B cell (primary cell): ENCODE data around the gene STRN.
"Not testable (repeated sequence)": the region's sequence is repeated elsewhere in the genome, so short reads cannot be mapped to it uniquely, and the experiment has no call there.

ENCODE experiments used
- EZH2 ChIP-seq: IDR thresholded peaks from 2 replicates; pipeline ENCODE4 v1.6.1; 2012; ENCODE audit warnings: borderline replicate concordance, low read depth, mild to moderate bottlenecking, moderate library complexity, low read length; ENCODE audit not compliant: insufficient read depth, poor library complexity, severe bottlenecking
- TF ChIP-seq, protein P1 (sequence below): fragments of 200-600 bp; IDR thresholded peaks from one replicate; pipeline ENCODE4 v1.8.0; 2022; ENCODE audit warnings: antibody characterized with exemption, mild to moderate bottlenecking

DNA sequence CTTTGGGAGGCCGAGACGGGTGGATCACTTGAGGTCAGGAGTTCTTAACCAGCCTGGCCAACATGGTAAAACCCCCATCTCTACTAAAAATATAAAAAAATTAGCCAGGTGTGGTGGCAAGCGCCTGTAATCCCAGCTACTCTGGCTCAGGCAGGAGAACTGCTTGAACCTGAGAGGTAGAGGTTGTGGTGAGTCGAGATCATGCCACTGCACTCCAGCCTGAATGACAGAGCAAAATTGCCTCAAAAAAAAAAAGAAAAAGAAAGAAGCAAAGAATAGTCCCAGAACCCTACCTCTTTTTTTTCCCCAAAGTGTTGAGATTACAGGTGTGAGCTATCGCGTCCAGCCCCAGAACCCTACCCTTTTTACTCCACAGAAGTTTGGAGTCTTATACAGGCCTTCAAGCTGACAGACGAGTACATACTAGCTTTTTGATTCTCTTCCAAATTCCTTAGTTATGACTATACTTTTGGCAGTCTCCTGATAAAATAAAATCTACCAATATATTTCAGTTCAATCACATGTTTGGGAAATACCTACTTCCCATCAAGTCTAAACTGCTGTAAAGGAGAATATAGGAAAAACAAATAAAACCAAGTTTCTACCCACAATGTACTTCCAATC is 35.4 kb downstream of the STRN start:
- TF ChIP-seq, protein P1, sequence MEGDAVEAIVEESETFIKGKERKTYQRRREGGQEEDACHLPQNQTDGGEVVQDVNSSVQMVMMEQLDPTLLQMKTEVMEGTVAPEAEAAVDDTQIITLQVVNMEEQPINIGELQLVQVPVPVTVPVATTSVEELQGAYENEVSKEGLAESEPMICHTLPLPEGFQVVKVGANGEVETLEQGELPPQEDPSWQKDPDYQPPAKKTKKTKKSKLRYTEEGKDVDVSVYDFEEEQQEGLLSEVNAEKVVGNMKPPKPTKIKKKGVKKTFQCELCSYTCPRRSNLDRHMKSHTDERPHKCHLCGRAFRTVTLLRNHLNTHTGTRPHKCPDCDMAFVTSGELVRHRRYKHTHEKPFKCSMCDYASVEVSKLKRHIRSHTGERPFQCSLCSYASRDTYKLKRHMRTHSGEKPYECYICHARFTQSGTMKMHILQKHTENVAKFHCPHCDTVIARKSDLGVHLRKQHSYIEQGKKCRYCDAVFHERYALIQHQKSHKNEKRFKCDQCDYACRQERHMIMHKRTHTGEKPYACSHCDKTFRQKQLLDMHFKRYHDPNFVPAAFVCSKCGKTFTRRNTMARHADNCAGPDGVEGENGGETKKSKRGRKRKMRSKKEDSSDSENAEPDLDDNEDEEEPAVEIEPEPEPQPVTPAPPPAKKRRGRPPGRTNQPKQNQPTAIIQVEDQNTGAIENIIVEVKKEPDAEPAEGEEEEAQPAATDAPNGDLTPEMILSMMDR, result not testable (repeated sequence)
- not testable (repeated sequence) for TF ChIP-seq EZH2
